NCI-H524 (cell line): Measurements from ENCODE around the gene SCAPER.
"Not testable (repeated sequence)": the region's sequence is repeated elsewhere in the genome, so short reads cannot be mapped to it uniquely, and the experiment has no call there.

Source experiments
- DNase-seq, 2 experiments: peaks; one replicate each; lab custom pipeline; 2025; lab: John Stamatoyannopoulos, UW

Gene SCAPER

GRCh38 chr15:76495487-76495886, 409.7 kb downstream of the SCAPER start:
- DNase-seq: no peak

GRCh38 chr15:76492538-76492937, 412.6 kb downstream of the SCAPER start:
- DNase-seq: no peak

GRCh38 chr15:76483752-76484151, 421.4 kb downstream of the SCAPER start:
- DNase-seq: no peak

GRCh38 chr15:76483018-76483417, 422.1 kb downstream of the SCAPER start:
- no peak for DNase-seq

- DNase-seq: no peak
Measured at GRCh38 chr15:76480267-76480666, 424.9 kb downstream of the SCAPER start.

- no peak for DNase-seq
Measured at GRCh38 chr15:76470691-76471090, 434.4 kb downstream of the SCAPER start.

- no peak for DNase-seq
Measured at GRCh38 chr15:76468722-76469121, 436.4 kb downstream of the SCAPER start.

- DNase-seq: no peak
Measured at GRCh38 chr15:76467136-76467535, 438.0 kb downstream of the SCAPER start.

- DNase-seq: no peak
Measured at GRCh38 chr15:76465728-76466127, 439.4 kb downstream of the SCAPER start.

- no peak for DNase-seq
Measured at GRCh38 chr15:76464247-76464646, 440.9 kb downstream of the SCAPER start.

- no peak for DNase-seq
Measured at GRCh38 chr15:76460871-76461270, 444.3 kb downstream of the SCAPER start.

GRCh38 chr15:76460347-76460746, 444.8 kb downstream of the SCAPER start:
- no peak for DNase-seq

- no peak for DNase-seq
Measured at GRCh38 chr15:76451540-76451939, 453.6 kb downstream of the SCAPER start.

- peak; percentile 5 to 27 for DNase-seq
Measured at GRCh38 chr15:76449455-76449854, 455.7 kb downstream of the SCAPER start.

- DNase-seq: no peak
Measured at GRCh38 chr15:76448755-76449154, 456.4 kb downstream of the SCAPER start.

- DNase-seq: no peak
Measured at GRCh38 chr15:76447728-76448441, 457.3 kb downstream of the SCAPER start.

GRCh38 chr15:76440441-76440840, 464.7 kb downstream of the SCAPER start:
- DNase-seq: no peak

- DNase-seq: no peak
Measured at GRCh38 chr15:76439542-76439941, 465.6 kb downstream of the SCAPER start.

- DNase-seq: no peak
Measured at GRCh38 chr15:76433798-76434400, 471.2 kb downstream of the SCAPER start.

GRCh38 chr15:76433036-76433435, 472.1 kb downstream of the SCAPER start:
- not testable (repeated sequence) for DNase-seq

GRCh38 chr15:76432604-76433003, 472.5 kb downstream of the SCAPER start:
- DNase-seq: no peak

GRCh38 chr15:76431971-76432370, 473.2 kb downstream of the SCAPER start:
- DNase-seq: no peak

- DNase-seq: not testable (repeated sequence)
Measured at GRCh38 chr15:76430711-76431110, 474.4 kb downstream of the SCAPER start.

GRCh38 chr15:76429661-76430060, 475.5 kb downstream of the SCAPER start:
- DNase-seq: no peak
